HCT116 (cell line): Measurements from ENCODE around the gene CUX1. TPM values are rescaled to one million over a fixed set of nuclear protein-coding genes. Genes with fewer than 3 reads are reported as not detected.

Experiments used
- ATAC-seq: fragments of 200-7000 bp; cut with Tn5 transposase; 2 replicates; pipeline ENCODE4 v1.9.1; 2020; ENCODE audit warnings: mild to moderate bottlenecking, moderate library complexity
- BruUV-seq: library from RNA; stranded (reverse); fragments of 400-500 nt; replicated peaks from 2 replicates; lab custom pipeline; 2021; lab: Mats Ljungman, UMichigan
- CTCF ChIA-PET: fragments of 300-600 bp; sonication (Branson Sonifier 250); formaldehyde crosslinking; loops from one replicate; lab custom pipeline; 2021; ENCODE audit warnings: antibody characterized with exemption; lab: Charles Lee
- POLR2A ChIA-PET: fragments of 300-600, 350-600 bp; sonication (Branson Sonifier 250); formaldehyde crosslinking; loops from one replicate; lab custom pipeline; 2021; ENCODE audit warnings: antibody characterized with exemption; lab: Charles Lee
- RAD21 ChIA-PET, 2 experiments: fragments of 300-600 bp; sonication (Branson Sonifier 250); formaldehyde crosslinking; loops; one replicate each; lab custom pipeline; 2023; ENCODE audit warnings: low total read pairs in 2 of 2; ENCODE audit not compliant: uncharacterized antibody in 2 of 2, unreplicated experiment in 2 of 2, low non-redundant PET in 1 of 2; lab: Charles Lee
- DNase-seq: peaks from one replicate; pipeline ENCODE4 v3.0.0-alpha.2; 2010; ENCODE audit warnings: low read depth, low spot score
- H2AFZ ChIP-seq: fragments of 200-600 bp; shearing (Covaris generic), sonication (generic); 2 replicates; pipeline ENCODE4 v1.6.1; 2017; ENCODE audit warnings: low read depth, mixed run types, mixed read lengths, antibody characterized with exemption, low read length; ENCODE audit not compliant: poor library complexity, severe bottlenecking
- H3K27ac ChIP-seq: 2 replicates; pipeline ENCODE4 v1.5.1; 2012; ENCODE audit warnings: low read depth, low read length
- H3K27me3 ChIP-seq: fragments of 200-600 bp; sonication (generic); 2 replicates; pipeline ENCODE4 v1.6.1; 2016; ENCODE audit warnings: mixed run types, low read length, mixed read lengths; ENCODE audit not compliant: insufficient read depth
- H3K36me3 ChIP-seq, 2 experiments: fragments of 200-500 bp in 1 of 2; fragments of 200-600 bp in 1 of 2; sonication (Bioruptor generic) in 1 of 2; sonication (generic) in 1 of 2; 2 replicates each; pipeline versions ENCODE4 v1.5.1 to v1.6.1; 2014 to 2016; ENCODE audit warnings: low read length in 2 of 2, inconsistent platforms in 1 of 2, mixed read lengths in 1 of 2, mixed run types in 1 of 2; ENCODE audit not compliant: insufficient read depth in 2 of 2, control insufficient read depth in 1 of 2
- H3K4me1 ChIP-seq, 2 experiments: fragments of 200-600 bp in 1 of 2; sonication (generic) in 1 of 2; 2 replicates each; pipeline versions ENCODE4 v1.5.1 to v1.6.1; 2012 to 2017; ENCODE audit warnings: low read length in 2 of 2, inconsistent platforms in 1 of 2, mild to moderate bottlenecking in 1 of 2, mixed read lengths in 1 of 2, mixed run types in 1 of 2, moderate library complexity in 1 of 2; ENCODE audit not compliant: insufficient read depth in 2 of 2, control insufficient read depth in 1 of 2
- H3K4me2 ChIP-seq: fragments of 200-600 bp; sonication (generic); 2 replicates; pipeline ENCODE4 v1.6.1; 2017; ENCODE audit warnings: mixed run types, low read length, mixed read lengths
- H3K4me3 ChIP-seq, 2 experiments: fragments of 200-600 bp in 1 of 2; sonication (generic) in 1 of 2; replicated peaks in 1 of 2; 2 replicates each; pipeline ENCODE4 v1.5.1; 2011 to 2016; ENCODE audit warnings: low read length in 2 of 2, control low read depth in 1 of 2, low read depth in 1 of 2, mild to moderate bottlenecking in 1 of 2, mixed read lengths in 1 of 2, mixed run types in 1 of 2
- H3K79me2 ChIP-seq: fragments of 200-600 bp; sonication (generic); 2 replicates; pipeline ENCODE4 v1.6.1; 2017; ENCODE audit warnings: mild to moderate bottlenecking, mixed run types, low read length, moderate library complexity, mixed read lengths; ENCODE audit not compliant: insufficient read depth
- H3K9ac ChIP-seq: fragments of 200-600 bp; sonication (generic); 2 replicates; pipeline ENCODE4 v1.6.1; 2016; ENCODE audit warnings: low read length, mixed read lengths
- H3K9me2 ChIP-seq: fragments of 200-600 bp; sonication (generic), shearing (Covaris generic); 2 replicates; pipeline ENCODE4 v1.6.1; 2017; ENCODE audit warnings: mixed run types, mild to moderate bottlenecking, moderate library complexity; ENCODE audit not compliant: insufficient read depth
- H3K9me3 ChIP-seq, 2 experiments: fragments of 200-500 bp in 1 of 2; fragments of 200-600 bp in 1 of 2; sonication (Bioruptor generic) in 1 of 2; sonication (generic) in 1 of 2; 2 replicates each; pipeline ENCODE4 v1.6.1; 2014 to 2017; ENCODE audit warnings: low read length in 2 of 2, mixed read lengths in 2 of 2, inconsistent platforms in 1 of 2, low read depth in 1 of 2, mild to moderate bottlenecking in 1 of 2, mixed run types in 1 of 2, moderate library complexity in 1 of 2; ENCODE audit not compliant: control insufficient read depth in 1 of 2, insufficient read depth in 1 of 2
- H4K20me1 ChIP-seq: fragments of 200-600 bp; sonication (generic), shearing (Covaris generic); 2 replicates; pipeline ENCODE4 v1.6.1; 2017; ENCODE audit warnings: mixed run types, mild to moderate bottlenecking, moderate library complexity; ENCODE audit not compliant: insufficient read depth
- CEBPB ChIP-seq: IDR thresholded peaks from 2 replicates; pipeline ENCODE4 v1.6.1; 2012; ENCODE audit warnings: low read depth
- EGR1 ChIP-seq: IDR thresholded peaks from 2 replicates; pipeline ENCODE4 v1.6.1; 2012; ENCODE audit warnings: low read depth
- ELF1 ChIP-seq: IDR thresholded peaks from 2 replicates; pipeline ENCODE4 v1.6.1; 2012; ENCODE audit warnings: low read depth, borderline replicate concordance
- EZH2 ChIP-seq: fragments of 200-600 bp; sonication (generic); IDR thresholded peaks from 2 replicates; pipeline ENCODE4 v1.6.1; 2017; ENCODE audit warnings: antibody characterized with exemption, mixed run types
- EZH2phosphoT487 ChIP-seq: fragments of 200-600 bp; IDR thresholded peaks from 2 replicates; pipeline ENCODE4 v1.6.1; 2018; ENCODE audit warnings: antibody characterized with exemption, borderline replicate concordance
- POLR2A ChIP-seq: IDR thresholded peaks from 2 replicates; pipeline ENCODE4 v1.7.0; 2011; ENCODE audit warnings: borderline replicate concordance; ENCODE audit not compliant: insufficient read depth, insufficient read length; ENCODE audit errors: extremely low read depth
- POLR2AphosphoS5 ChIP-seq: IDR thresholded peaks from 2 replicates; pipeline ENCODE4 v1.6.1; 2011; ENCODE audit warnings: mild to moderate bottlenecking, low read depth, low read length, moderate library complexity
- REST ChIP-seq: IDR thresholded peaks from 2 replicates; pipeline ENCODE4 v1.6.1; 2012; ENCODE audit warnings: low read depth
- SRF ChIP-seq: IDR thresholded peaks from 2 replicates; pipeline ENCODE4 v1.6.1; 2012; ENCODE audit warnings: low read depth
- YY1 ChIP-seq: IDR thresholded peaks from 2 replicates; pipeline ENCODE4 v1.6.1; 2011; ENCODE audit warnings: low read length, low read depth, moderate library complexity, mild to moderate bottlenecking; ENCODE audit not compliant: insufficient replicate concordance; ENCODE audit errors: extremely low read depth
- ZBTB33 ChIP-seq: IDR thresholded peaks from 2 replicates; pipeline ENCODE4 v1.6.1; 2011; ENCODE audit warnings: mild to moderate bottlenecking, low read length, moderate library complexity; ENCODE audit not compliant: insufficient replicate concordance; ENCODE audit errors: extremely low read depth
- ZFX ChIP-seq: fragments of 450-650 bp; IDR thresholded peaks from 2 replicates; pipeline ENCODE4 v1.6.1; 2017
- ZNF274 ChIP-seq: fragments of 200-500 bp; sonication (Bioruptor generic); IDR thresholded peaks from 2 replicates; pipeline ENCODE4 v1.6.1; 2014; ENCODE audit warnings: mild to moderate bottlenecking, low read depth, low read length, inconsistent platforms
- intact Hi-C: fragments of 100-400 bp; cut with micrococcal nuclease; formaldehyde crosslinking; loops from 2 replicates; pipeline ENCODE4 v1.10.0; 2022
- total RNA-seq: library from RNA; stranded (reverse); gene quantifications from one replicate; pipeline ENCODE4 v1.2.1, GENCODE V29; 2021; ENCODE audit not compliant: unreplicated experiment
- TF ChIP-seq, protein P1 (sequence below), 3 experiments: fragments of 200-600 bp in 1 of 3; sonication (generic) in 1 of 3; IDR thresholded peaks in 2 of 3; conservative IDR thresholded peaks in 1 of 3; 2 replicates each; pipeline ENCODE4 v1.5.1; 2012 to 2017; ENCODE audit warnings: low read depth in 2 of 3, low read length in 2 of 3, antibody characterized with exemption in 1 of 3, borderline replicate concordance in 1 of 3, control low read depth in 1 of 3, mild to moderate bottlenecking in 1 of 3, mixed read lengths in 1 of 3, mixed run types in 1 of 3, moderate library complexity in 1 of 3; ENCODE audit not compliant: insufficient read depth in 1 of 3
- TF ChIP-seq, protein P2 (sequence below): IDR thresholded peaks from 2 replicates; pipeline ENCODE4 v1.6.1; 2012

Gene CUX1
- total RNA-seq, 1 experiment from 2014 or later: 68.9 TPM

DNA sequence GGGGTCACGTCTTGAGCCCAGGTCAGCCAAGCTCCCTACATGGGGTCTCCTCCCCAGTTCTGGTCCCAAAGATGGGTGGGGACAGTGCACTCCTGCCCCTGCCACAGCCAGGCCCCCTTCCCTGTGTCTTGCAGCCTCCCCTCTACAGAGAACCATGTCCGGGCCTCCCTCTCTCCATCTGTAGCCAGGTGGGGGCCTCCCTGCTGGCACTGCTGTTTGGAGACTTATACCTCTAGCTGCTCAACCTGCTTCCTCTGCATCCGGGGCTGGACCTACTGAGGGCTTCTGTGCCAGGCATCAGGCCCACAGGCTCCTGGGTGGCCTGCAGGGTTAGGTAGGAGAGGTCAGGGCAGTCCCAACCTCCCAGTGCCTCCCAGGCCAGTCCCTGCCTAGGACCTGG, 477.2 kb downstream of the CUX1 start:
- CTCF ChIA-PET: no interaction called here
- intact Hi-C loops: no loop called here
- Histone ChIP-seq H3K36me3 (no peaks in the 10 kb centered on the region), H3K4me2 (no peak overlapping the region), H3K9me2 (no peaks in the 10 kb centered on the region), H3K4me1 (peaks cover 0 to 3% of the 10 kb centered on the region in 2 experiments; a peak in 1 of 4 replicates), H3K79me2 (no peaks in the 10 kb centered on the region), H3K9me3 (no peaks in the 10 kb centered on the region), H4K20me1 (no peaks in the 10 kb centered on the region), H3K9ac (no peak overlapping the region), H3K4me3 (no peak overlapping the region), H2AFZ (no peak overlapping the region), H3K27me3 (no peaks in the 10 kb centered on the region), H3K27ac (no peak overlapping the region)
- TF ChIP-seq ELF1 (no peak), EZH2phosphoT487 (no peak), ZNF274 (no peak), POLR2AphosphoS5 (no peak), CEBPB (no peak), ZFX (no peak), REST (no peak), EZH2 (no peak), POLR2A (no peak), SRF (no peak), ZBTB33 (no peak), YY1 (no peak), EGR1 (no peak)
- TF ChIP-seq, protein P1, sequence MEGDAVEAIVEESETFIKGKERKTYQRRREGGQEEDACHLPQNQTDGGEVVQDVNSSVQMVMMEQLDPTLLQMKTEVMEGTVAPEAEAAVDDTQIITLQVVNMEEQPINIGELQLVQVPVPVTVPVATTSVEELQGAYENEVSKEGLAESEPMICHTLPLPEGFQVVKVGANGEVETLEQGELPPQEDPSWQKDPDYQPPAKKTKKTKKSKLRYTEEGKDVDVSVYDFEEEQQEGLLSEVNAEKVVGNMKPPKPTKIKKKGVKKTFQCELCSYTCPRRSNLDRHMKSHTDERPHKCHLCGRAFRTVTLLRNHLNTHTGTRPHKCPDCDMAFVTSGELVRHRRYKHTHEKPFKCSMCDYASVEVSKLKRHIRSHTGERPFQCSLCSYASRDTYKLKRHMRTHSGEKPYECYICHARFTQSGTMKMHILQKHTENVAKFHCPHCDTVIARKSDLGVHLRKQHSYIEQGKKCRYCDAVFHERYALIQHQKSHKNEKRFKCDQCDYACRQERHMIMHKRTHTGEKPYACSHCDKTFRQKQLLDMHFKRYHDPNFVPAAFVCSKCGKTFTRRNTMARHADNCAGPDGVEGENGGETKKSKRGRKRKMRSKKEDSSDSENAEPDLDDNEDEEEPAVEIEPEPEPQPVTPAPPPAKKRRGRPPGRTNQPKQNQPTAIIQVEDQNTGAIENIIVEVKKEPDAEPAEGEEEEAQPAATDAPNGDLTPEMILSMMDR (IDR thresholded peaks at IDR 0.05 in 2 of 3, conservative IDR thresholded peaks at IDR 0.05 in 1 of 3; ENCODE audit: borderline replicate concordance in 1 of 3, insufficient read depth in 1 of 3, low read depth in 2 of 3, low read length in 2 of 3): no peak
- TF ChIP-seq, protein P2, sequence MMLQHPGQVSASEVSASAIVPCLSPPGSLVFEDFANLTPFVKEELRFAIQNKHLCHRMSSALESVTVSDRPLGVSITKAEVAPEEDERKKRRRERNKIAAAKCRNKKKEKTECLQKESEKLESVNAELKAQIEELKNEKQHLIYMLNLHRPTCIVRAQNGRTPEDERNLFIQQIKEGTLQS: no peak
- ATAC-seq (no peak), DNase-seq (no peak)
- POLR2A ChIA-PET: no interaction called here
- RAD21 ChIA-PET: no interaction called here
- BruUV-seq: no TSS peak
